Amniotic epithelial cell (primary cell): Measurements from ENCODE around the gene METTL13.
"Not testable (repeated sequence)": the region's sequence is repeated elsewhere in the genome, so short reads cannot be mapped to it uniquely, and the experiment has no call there.

Experiments
- DNase-seq: peaks from one replicate; pipeline ENCODE4 v3.0.0-alpha.2; 2010; ENCODE audit warnings: low read depth

METTL13 gene

GRCh38 chr1:171769754-171770153 lies 11.7 kb upstream of the METTL13 start:
- DNase-seq: no peak

- DNase-seq: no peak
Observed at GRCh38 chr1:171772312-171772711, 9.1 kb upstream of the METTL13 start.

GRCh38 chr1:171780583-171781175 lies 781 bp upstream of the METTL13 start:
- DNase-seq: no peak

GRCh38 chr1:171783816-171784530 lies 2.5 kb downstream of the METTL13 start:
- DNase-seq: no peak

- no peak for DNase-seq
Observed at GRCh38 chr1:171784784-171785183, 3.3 kb downstream of the METTL13 start.

- DNase-seq: no peak
Observed at GRCh38 chr1:171785766-171786165, 4.3 kb downstream of the METTL13 start.

GRCh38 chr1:171786534-171786933 lies 5.1 kb downstream of the METTL13 start:
- no peak for DNase-seq

GRCh38 chr1:171787686-171788480 lies 6.4 kb downstream of the METTL13 start:
- no peak for DNase-seq

GRCh38 chr1:171788696-171789095 lies 7.2 kb downstream of the METTL13 start:
- DNase-seq: peak; percentile 56

- DNase-seq: no peak
Observed at GRCh38 chr1:171790318-171790717, 8.9 kb downstream of the METTL13 start.

GRCh38 chr1:171792656-171793369 lies 11.4 kb downstream of the METTL13 start:
- no peak for DNase-seq

GRCh38 chr1:171793636-171794035 lies 12.2 kb downstream of the METTL13 start:
- no peak for DNase-seq

GRCh38 chr1:171794085-171794484 lies 12.6 kb downstream of the METTL13 start:
- DNase-seq: peak; percentile 51

GRCh38 chr1:171796592-171796991 lies 15.1 kb downstream of the METTL13 start:
- DNase-seq: no peak

- no peak for DNase-seq
Observed at GRCh38 chr1:171798311-171798710, 16.9 kb downstream of the METTL13 start.

GRCh38 chr1:171798765-171799164 lies 17.3 kb downstream of the METTL13 start:
- no peak for DNase-seq

GRCh38 chr1:171799166-171799565 lies 17.7 kb downstream of the METTL13 start:
- peak; percentile 57 for DNase-seq

GRCh38 chr1:171799698-171800097 lies 18.2 kb downstream of the METTL13 start:
- not testable (repeated sequence) for DNase-seq

- DNase-seq: no peak
Observed at GRCh38 chr1:171800342-171800741, 18.9 kb downstream of the METTL13 start.

GRCh38 chr1:171800851-171801250 lies 19.4 kb downstream of the METTL13 start:
- DNase-seq: no peak

- peak; percentile 37 for DNase-seq
Observed at GRCh38 chr1:171801487-171801891, 20.0 kb downstream of the METTL13 start.

GRCh38 chr1:171802207-171802606 lies 20.7 kb downstream of the METTL13 start:
- DNase-seq: no peak
